Nasal cavity respiratory epithelium epithelial cell of viscerocranial mucosa (primary cell): ENCODE results near the gene MGAT1. TPM values are rescaled to one million over a fixed set of nuclear protein-coding genes. Genes with fewer than 3 reads are reported as not detected.

Source experiments
- total RNA-seq: library from RNA; depleted of rRNA; stranded (reverse); fragments of >200 nt; gene quantifications from 2 replicates; pipeline ENCODE4 v1.2.3, GENCODE V29; 2014

The MGAT1 gene
- total RNA-seq: 71.4 and 103 TPM in 2 replicates

GRCh38 chr5:180802325-180803180, at the start of gene MGAT1:
Gene MGAT1, minus strand, starts transcription at chr5:180802806. Its CDS starts 9,835 bp downstream, at chr5:180792971.

DNA sequence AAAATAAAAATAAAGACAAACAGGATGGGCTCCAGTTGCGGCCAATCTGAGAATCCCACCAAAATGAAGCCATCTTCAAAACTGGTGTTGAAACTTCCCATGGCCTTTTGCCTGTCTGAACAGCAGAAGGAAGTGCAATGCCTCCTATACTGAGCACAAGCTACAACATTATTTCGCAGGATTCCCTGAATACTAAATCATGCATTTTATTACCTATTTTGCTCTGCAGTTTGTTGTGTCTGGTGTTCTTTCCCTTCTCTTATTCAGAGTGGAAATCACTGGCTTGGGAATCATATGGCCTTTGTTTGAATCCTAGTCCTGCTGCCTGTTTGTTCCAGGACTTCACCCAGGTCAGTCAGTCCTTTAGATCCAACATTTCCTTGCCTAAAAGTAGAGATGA, 62.6 kb downstream of the MGAT1 start, which contains the start of gene OR2Y1:
OR2Y1 (minus strand) TSS at position 101 of the 400 bp plus-strand sequence; CDS start at position 101, 0 bp downstream.

Other genes with a start within 250 kb of the MGAT1 start
- not detected in 2 replicates for gene SCGB3A1, start 211.3 kb downstream of the MGAT1 start, total RNA-seq
- under 0.01 TPM in 1 of 2 replicates, not detected in the other for gene FLT4, start 153.2 kb downstream of the MGAT1 start, total RNA-seq
- not detected in 2 replicates for gene OR2Y1, start 62.7 kb downstream of the MGAT1 start, total RNA-seq
- 14.7 and 38.8 TPM in 2 replicates for gene ZFP62, start 58.5 kb upstream of the MGAT1 start, total RNA-seq
- gene BTNL8, start 96.4 kb upstream of the MGAT1 start, total RNA-seq: not detected in 2 replicates
- not detected in 2 replicates for gene BTNL3, start 186.0 kb upstream of the MGAT1 start, total RNA-seq
- 0.07 TPM in 1 of 2 replicates, not detected in the other for gene BTNL9, start 237.5 kb upstream of the MGAT1 start, total RNA-seq